GM20431 (cell line): ENCODE results near the gene MDM2.

Experiments
- in situ Hi-C: fragments of 300-500 bp; cut with MseI, MboI; formaldehyde crosslinking; loops from one replicate; pipeline ENCODE4 v1.15.0; 2020; ENCODE audit warnings: low sequenced_read_pairs; ENCODE audit not compliant: unreplicated experiment

The MDM2 gene

DNA sequence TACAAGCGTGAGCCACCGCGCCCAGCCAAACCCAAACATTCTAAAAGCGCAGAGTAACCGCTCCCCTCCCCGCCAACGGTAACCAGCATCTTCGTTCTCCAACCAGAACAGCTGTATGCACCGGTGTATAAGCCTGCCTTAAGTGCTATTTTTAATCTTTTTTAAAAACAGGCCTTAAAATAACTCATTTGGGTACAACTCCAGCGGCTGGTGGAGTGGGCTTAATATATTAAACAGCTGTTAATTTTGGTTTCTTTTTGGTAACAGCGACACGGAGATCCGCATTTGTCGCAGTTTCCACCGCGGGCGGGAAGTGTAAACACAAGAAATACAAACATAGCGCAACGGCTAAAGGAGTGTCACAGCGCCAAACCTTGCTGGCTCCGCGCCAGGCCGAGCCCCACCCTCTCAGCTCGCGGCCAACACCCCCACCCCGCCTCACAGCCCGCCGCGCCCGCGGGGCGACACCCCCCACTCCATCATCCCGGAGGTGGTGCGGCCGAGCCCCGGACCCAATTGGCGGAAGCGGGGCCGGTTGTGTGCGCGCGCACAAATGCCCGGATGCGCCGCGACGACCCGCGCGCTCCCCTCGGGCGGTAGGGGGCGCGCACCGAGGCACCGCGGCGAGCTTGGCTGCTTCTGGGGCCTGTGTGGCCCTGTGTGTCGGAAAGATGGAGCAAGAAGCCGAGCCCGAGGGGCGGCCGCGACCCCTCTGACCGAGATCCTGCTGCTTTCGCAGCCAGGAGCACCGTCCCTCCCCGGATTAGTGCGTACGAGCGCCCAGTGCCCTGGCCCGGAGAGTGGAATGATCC lies at the start of gene MDM2:
TSS of gene MDM2 (plus strand) at position 602 of the 812 bp plus-strand sequence. CDS start 301 bp downstream, outside the sequence.
- in situ Hi-C loops: no loop called here

DNA sequence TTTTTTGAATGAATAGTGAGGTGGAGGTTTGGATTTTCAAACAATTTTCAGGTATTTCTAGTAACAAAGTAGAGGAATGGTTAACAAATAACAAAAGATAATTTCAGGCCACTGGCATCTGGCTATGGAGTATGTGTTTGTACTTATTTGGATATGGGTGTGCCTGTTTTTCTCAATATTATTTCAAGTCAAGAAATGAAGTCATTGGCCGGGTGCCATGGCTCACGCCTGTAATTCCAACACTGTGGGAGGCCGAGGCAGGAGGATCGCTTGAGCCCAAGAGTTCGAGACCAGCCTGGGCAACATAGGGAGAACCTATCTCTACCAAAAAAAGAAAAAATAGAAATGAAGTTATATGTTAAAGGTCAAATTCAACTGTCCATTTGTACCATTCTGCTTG lies 48.1 kb upstream of the MDM2 start:
- in situ Hi-C loops: no loop called here

DNA sequence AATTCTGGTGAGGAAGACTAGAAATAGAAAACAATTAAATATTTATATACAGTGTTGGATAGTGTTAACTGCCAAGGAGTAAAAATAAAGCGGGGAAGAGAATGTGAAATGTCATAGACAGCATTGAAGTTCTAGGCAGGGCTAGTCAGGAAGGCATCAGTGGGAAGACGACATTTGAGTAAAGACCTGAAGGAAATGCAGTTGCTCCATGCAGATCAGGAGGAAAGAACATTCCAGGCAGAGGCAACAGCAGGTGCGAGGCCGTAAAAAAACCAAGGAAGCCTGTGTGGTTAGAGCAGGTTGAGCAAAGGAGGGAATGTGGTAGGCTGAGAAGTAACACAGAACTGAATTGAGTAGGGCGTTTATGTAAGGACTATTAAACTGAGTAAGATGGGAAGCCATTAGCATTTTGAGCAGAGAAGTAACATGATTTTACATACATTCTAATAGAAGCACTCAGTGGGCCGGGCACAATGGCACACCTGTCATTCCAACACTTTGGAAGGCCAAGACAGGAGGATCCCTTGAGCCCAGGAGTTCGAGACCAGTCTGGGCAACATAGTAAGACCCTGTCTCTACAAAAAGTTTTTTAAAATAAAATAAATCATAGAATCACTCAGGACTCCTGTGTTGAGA lies 47.1 kb upstream of the MDM2 start:
- in situ Hi-C loops: no loop called here

DNA sequence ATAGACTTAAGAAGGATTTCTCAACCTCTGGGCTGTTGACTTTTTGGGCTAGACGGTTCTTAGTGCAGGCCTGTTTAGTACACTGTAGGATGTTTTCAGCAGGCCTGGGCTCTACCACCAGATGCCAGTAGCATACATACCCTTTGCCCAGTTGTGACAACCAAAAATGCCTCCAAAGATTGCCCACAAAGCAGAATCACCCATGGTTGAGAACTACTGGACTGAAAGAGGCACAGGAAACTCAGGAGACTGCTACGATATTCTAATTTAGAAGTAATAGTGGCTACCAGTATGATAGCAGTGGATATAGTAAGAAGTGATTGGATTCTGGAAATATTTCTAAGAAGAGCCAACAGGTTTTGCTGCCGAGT lies 46.5 kb upstream of the MDM2 start:
- in situ Hi-C loops: no loop called here

DNA sequence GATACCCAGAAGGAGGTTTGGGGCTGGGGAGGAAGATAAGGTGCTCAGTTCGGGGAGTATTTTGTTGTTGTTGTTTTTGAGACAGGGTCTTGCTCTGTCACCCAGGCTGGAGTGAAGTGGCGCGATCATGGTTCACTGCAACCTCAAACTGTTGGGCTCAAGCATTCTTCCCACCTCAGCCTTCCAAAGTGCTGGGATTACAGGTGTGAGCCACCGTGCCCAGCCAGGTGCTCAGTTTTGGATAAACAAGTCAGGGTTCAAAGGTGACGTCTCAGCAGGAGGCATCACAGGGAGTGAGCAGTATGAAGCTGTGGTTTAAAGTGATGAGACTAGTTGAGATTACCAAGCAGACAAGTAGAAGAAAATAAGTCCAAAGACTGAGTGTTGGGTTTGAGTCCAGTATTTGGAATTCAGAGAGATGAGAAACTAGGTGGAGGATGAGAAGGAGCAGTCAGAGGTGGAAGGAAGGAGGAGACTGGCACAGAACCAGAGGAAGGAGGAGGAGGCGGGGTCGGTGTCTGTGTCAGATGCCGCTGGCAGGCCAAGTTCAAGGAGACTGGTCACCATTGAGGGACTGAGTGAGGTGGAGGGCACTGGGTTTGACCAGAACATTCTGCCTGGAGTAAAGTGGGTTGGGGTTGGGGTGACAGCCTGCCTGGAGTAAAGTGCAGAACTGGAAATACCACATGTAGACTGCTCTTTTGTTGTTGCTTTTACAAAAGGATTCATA lies 45.9 kb upstream of the MDM2 start:
- in situ Hi-C loops: no loop called here

DNA sequence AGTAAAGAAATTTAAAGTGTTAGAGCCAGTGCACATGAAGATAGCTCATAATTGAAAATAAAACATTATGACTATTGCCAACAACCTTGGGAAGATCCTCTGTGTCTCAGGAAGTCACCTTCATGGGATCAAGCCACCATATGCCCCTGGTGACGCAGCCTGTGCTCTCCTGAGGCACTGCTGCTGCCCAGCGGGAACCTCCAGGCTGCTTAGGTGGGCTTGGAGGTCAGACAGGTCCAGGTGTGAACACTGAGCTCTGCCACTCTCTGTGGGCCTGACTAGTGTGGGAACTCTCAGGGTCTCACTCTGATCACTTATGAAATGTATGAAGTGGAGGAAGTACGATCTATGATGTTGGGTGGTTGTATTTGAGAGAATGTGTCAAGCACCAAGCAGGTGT lies 45.3 kb upstream of the MDM2 start:
- in situ Hi-C loops: no loop called here

DNA sequence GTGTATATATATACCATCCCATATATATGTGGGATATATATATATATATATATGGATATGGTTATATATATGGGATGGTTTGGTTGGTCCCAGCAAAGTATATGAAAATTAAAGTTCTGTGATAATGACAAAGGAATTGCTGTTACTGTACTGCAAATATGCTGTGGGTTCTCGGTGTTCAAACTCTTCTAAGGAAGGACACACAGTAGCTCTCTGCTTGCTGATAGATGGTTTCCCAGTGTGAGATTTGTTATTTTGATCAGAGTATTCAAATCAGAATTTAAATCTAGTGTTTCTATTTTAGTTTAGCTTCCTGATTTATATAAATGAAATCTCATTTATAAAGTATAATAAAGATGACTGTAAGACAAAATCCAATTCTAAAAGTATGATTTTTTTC lies 42.3 kb upstream of the MDM2 start:
- in situ Hi-C loops: no loop called here

DNA sequence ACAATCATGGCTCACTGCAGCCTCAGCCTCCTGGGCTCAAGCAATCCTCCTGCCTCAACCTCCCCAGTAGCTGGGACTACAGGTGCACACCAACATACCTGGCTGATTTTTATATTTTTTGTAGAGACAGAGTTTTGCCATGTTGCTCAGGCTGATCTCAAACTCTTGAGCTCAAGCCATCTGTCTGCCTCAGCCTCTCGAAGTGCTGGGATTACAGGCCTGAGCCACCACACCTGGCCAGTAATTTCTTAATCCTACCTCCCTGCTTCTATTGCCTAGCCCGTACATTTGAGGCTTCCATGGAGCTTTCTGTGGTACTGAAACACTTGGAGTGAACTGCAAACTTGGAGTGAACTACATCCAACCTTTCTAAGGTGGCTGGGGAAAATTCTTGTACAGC lies 41.3 kb upstream of the MDM2 start:
- in situ Hi-C loops: no loop called here

DNA sequence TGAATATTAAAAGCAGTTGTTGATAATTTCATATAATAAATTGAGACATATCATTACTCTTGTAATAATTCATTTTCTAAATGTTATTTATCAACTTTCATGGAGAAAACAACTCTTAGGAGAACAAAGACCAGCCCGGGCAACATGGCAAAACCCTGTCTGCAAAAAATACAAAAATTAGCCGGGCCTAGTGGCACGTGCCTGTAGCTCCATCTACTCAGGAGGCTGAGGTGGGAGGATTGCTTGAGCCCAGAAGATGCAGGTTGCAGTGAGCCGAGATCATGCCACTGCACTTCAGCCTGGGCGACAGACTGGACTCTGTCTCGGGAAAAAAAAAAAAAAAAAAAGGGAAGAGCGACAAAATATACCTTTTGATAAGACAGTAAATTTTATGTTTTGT lies 40.8 kb upstream of the MDM2 start:
- in situ Hi-C loops: no loop called here

DNA sequence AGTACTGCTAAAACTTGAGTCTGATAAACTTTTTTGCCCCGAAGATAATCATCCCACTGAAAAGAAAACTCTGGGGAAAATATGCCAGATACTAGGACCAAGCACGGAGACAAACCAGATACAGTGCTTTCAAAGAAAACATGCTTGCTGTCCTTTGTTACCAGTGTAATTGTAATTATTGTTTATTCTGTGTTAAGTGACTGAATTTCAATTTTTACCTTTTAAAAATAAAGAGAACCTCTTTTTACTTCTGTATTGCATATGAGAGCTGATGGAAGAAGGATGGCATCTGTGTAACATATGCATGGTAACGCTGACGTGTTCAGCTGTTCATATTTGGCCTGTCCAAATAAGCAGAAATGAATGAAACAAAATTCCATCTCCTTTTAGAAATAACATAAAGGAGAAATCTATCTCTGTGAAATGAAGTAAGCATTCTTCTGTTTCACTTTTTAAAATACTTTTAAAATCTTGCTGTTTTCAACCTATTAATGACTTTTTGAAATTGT lies 39.5 kb upstream of the MDM2 start:
- in situ Hi-C loops: no loop called here

DNA sequence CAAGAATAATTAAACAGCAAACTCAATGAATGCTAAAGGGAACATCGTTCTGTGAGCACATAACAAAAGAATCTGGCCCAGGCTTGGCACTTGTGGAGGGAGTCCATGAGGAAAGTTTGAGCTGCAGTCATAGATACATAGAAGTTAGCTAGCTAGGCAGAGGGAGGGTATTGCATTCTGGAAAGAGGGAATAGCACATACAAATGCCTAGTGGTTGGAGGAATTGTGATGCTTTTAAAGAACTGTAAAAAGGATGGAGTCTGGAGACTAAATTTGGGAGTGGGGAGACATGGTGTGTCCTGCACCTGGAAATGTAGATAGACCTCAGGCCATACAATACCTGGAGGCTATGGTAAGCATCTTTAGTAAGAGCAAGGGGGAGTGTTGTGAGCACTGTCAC lies 38.0 kb upstream of the MDM2 start:
- in situ Hi-C loops: no loop called here

DNA sequence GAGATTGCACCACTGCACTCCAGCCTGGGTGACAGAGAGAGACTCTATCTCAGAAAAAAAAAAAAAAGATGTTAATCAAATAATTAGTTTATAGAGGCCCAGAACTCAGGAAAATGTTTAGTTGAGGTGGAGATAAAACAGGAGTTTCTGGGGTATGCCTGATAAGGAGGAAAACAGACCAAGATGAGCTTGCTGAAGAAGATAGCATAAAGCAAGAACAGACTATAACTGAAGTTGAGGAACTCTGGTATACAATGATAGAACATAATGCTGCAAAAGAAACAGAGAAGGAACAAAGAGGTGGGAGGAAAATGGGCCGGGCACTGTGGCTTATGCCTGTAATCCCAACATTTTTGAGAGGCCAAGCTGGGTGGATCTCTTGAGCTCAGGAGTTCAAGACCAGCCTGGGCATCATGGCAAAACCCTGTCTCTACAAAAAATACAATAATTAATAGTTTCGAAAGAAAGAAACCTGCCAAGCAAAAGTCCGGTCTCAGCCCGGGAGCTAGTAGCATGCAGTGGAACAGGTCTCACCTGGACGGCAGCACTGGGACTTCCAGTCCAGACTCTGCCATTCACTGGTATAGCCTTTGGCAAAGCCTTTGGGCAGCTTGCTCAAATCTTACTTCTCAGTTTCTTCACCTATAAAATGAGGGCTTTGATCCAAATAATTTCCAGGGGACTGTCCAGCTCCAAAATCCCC lies 36.6 kb upstream of the MDM2 start:
- in situ Hi-C loops: no loop called here

DNA sequence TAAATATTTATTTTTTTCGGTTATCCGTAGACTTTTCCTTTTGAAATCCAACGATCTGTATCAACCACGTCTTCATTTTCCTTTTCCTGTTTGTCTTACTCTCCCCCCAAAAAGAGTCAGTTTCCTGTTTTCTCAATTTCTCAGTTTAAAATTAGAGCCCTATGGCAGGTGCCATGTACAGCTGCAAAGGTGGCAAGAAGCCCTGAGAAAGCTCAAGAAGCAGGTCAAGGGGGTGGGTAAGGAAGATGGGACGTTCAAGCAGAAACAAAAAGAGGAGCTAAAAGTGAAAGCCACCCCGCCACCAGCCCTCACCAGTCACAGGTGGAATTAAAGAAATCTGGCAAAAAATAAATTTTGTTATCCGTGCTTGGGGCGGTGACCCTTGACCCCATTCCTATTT lies 35.3 kb upstream of the MDM2 start:
- in situ Hi-C loops: no loop called here

DNA sequence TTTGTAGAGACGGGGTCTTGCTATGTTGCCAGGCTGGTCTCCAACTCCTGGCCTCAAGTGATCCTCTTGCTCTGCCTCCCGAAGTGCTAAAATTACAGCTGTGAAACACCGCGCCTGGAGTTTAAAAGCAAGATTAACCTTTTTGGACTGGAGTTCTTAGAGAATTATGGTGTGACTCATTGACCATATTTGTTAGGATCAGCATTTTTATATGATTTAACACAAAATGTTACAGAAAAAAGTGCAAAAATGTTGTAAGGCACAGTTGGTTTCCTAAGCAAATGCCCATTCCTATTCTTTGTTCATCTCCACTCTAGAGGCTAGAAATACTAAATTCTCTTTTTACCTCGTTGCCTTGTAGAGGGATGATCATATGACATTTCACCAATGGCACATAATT lies 34.4 kb upstream of the MDM2 start:
- in situ Hi-C loops: no loop called here

DNA sequence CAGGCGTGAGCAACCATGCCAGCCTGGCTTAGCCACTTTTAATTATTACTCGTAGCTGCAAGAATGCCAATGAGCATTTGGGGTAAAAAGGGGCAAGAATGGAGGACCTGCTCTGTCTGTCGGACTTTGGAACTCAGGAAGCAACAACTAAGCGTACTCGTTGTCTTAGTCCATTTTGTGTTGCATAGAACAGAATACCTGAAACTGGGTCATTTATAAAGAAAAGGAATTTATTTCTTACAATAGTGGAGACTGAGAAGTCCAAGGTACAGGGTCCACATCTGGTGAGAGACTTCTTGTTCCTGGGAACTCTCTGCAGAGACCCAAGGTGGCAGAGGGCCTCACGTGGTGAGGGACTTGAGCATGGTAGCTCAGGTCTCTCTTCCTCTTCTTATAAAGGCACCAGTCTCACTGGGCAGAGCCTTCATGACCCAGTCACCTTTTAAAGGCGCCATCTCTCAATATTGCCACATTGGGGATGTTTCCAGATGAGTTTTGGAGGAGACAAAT lies 32.8 kb upstream of the MDM2 start:
- in situ Hi-C loops: no loop called here

DNA sequence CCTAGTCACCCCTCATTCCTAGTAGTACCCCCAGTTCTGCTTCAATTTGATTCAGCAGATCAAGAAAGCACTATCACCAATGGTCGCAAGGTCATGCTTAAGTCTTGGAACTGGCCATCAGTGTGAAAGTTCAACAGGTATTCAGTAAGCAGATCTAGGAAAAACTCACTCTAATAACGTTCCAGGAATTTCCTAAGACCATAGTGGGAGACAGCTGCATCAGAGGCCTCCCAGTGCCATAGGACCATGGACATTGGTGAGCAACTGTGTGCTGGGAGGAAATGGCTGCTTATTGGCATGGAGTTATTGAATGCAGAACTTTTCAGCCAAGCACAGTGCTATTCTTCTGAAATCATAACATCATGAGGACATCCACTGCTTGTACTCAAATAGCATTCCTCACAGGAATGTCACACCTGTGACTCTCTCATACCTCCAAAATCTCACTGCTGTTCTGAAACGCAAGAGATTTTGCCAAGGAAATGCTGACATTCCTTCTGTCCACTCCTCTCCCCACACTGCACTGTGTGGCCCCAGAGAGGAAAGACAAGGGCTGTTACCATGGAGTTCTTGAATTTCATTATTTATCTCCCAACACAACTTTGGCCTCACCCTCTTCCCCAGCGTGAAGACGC lies 30.9 kb upstream of the MDM2 start:
- in situ Hi-C loops: no loop called here

DNA sequence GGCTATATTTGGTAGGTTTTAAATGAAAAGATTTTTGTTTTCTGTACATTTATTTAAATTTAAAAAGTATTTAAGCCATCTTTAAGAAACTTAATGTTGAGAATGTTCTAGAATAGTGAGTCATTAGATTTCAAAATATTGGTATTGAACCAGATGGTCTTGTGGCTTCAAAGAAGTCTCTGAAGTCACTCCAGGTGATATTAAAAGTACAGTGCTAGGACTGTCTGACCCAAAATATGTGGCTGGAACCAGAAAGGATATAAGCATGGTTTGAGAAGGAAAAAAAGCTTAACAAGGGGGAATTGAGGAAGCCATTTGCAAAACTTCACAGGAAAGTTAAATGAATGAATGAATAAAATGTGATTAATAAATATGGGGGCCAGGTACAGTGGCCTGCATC lies 28.7 kb upstream of the MDM2 start:
- in situ Hi-C loops: no loop called here

DNA sequence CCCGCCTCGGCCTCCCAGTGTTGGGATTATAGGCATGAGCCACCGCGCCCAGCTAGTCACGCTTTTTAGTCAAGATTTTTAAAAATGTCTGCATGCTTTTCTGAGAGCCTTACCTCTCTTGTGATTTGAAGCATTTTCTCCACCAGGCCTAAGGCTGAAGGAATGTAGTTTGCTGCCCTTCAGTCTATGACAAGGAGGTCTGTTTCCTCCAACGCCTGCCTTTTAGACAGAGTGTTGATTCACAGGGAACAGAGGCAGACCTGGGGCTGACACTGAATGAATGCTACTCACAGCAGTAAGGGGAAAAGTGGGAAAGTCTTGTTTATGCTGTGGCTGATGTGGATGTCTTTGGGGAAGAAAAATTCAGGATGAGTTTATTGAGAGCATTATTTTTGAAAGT lies 27.2 kb upstream of the MDM2 start:
- in situ Hi-C loops: no loop called here

DNA sequence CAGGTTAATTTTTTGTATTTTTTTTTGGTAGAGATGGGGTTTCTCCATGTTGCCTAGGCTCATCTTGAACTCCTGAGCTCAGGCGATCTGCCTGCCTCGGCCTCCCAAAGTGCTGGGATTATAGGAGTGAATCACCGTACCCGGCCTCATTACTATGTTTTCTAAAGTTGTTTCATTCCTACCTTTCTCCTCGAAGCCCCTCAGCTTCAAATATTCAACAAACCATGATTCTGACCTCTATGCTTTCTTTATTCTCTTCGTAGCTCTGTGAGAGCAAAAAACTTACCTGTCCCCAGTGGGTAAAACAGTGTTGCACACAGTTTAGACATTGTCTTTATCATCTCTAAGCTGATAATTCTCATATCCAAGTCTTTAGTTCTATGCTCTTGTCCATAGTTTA lies 26.2 kb upstream of the MDM2 start:
- in situ Hi-C loops: no loop called here

DNA sequence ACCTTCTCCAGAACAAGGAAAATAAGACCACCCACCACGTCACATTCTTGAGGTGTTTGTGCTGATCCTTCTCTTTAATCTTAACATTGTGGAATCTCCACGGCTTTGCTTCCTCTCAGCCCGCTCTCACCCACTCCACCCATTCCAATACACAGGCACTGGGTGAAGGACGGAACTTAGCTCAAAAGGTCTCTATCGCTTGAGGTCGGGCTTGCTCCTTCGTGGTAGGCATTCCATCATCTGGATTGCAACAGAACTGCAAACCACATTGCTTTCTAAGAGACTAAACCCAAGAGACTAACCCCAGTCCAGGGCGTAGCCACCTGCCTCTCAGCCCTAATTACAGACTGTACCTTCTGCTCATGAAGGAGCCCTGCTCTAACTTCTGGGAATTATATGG lies 24.0 kb upstream of the MDM2 start:
- in situ Hi-C loops: no loop called here
